Activated naive CD4-positive, alpha-beta T cell treated with anti-CD3 and anti-CD28 coated beads, Interleukin-2, amount 50 U/mL, for 16 hours (primary cell): ENCODE results near the gene TPP2.

Experiments used
- DNase-seq: peaks from one replicate; pipeline ENCODE4 v3.0.0-alpha.2; 2020

The TPP2 gene

GRCh38 chr13:102597029-102597961 lies 509 bp downstream of the TPP2 start:
- DNase-seq: peak; percentile 30

DNA sequence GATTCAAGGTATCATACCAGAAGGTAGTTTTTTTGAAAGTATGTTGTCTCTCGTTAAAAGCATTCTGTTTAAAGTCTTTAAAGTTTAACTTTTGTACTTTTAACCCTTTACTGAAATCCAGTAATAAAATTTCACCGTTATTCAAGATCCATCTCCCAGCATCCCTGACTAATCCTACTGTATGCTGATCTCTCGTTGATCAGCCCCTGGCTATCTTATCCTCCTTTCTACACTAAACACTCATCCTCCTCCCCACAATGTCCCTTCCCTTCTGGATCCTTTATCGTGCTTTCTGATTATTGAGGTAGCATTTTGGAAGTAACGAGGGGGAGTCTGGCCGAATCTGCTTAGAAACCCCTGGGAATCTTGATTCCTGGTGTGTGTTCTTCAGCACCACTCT lies 1.3 kb downstream of the TPP2 start:
- DNase-seq: no peak

DNA sequence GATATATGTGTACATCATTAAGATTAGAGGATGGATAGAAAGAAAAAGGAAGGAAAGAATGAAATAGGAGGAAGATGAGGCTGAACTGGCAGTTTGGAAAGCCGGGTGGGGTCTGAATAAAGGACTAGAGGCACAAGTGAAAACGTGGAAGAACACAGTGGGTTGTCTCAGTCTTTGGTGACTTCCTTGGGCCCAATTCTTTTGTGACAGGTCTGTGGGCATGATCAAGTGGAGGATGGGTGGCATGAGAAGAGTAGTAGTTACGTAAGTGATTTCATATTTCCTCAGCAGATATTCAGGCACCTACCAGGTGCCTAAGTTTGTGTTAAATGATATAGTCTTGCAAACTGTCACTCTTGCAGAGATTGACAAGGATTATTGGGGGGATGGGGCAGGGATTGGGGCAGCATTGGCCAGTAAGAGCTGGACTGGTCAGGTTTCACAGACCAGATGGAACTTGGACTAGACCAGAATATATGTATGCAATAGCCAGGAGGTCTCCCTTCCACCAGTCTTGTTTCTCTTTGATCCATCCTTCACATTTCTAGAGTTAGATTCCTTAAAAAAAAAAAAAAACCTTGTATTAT lies 2.7 kb downstream of the TPP2 start:
- DNase-seq: no peak

- no peak for DNase-seq
Measured at GRCh38 chr13:102606537-102607309, 9.9 kb downstream of the TPP2 start.

GRCh38 chr13:102608974-102609373 lies 12.2 kb downstream of the TPP2 start:
- DNase-seq: no peak

- no peak for DNase-seq
Measured at GRCh38 chr13:102609696-102610095, 12.9 kb downstream of the TPP2 start.

DNA sequence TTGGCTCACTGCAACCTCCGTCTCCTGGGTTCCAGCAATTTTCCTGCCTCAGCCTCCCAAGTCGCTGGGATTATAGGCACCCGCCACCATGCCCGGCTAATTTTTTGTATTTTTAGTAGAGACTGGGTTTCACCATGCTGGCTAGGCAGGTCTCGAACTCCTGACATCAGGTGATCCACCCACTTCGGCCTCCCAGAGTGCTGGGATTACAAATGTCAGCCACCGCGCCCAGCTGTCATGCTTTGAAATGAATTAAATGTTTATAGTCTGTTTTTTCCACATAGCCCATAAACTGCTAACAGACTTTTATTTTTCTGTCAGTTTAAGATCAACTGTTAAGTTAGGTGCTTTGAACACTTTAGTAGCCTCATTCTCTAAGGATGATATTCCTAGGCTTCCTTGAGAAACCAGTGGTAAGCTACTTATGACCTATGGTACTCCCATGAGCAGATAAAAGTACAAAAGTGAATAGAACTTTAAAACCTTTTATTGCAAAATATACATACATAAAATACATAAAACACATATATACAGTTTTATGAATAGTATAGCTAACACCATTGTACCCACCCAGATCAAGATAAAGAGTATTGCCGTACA lies 13.6 kb downstream of the TPP2 start:
- DNase-seq: no peak

GRCh38 chr13:102617697-102618350 lies 21.0 kb downstream of the TPP2 start:
- no peak for DNase-seq

- no peak for DNase-seq
Measured at GRCh38 chr13:102620516-102620915, 23.7 kb downstream of the TPP2 start.

DNA sequence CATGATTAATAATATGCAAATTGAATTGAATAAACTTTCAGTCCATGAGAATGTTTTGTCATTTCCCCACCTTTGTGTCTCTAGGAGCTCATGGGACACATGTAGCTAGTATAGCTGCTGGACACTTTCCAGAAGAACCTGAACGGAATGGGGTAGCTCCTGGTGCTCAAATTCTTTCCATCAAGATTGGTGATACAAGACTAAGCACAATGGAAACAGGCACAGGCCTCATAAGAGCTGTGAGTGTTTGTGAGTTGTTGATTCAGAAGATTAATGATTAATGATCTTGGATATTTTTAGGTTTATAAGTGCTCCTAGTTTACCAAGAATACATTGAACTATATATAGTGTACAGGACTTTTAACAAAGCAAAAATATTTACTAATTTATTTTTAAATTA lies 30.1 kb downstream of the TPP2 start:
- no peak for DNase-seq

DNA sequence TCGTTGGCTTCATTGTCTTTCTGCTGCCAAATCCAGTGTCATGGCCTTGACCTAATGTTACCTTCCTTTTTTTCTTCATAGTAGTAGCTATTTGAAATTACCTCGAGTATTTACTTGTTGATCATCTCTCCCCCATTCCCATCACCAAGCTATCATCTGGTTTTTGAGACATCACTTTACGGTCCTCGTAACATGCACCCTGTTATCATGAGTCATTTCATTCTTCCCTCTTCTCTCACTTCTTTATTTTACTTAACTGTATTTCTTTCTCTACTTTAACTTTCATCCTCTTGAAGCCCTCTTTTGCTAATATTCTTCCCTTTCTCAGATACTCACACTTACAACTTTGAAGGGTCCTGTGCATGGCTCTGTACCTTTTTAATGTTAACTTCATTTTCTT lies 31.8 kb downstream of the TPP2 start:
- DNase-seq: no peak

DNA sequence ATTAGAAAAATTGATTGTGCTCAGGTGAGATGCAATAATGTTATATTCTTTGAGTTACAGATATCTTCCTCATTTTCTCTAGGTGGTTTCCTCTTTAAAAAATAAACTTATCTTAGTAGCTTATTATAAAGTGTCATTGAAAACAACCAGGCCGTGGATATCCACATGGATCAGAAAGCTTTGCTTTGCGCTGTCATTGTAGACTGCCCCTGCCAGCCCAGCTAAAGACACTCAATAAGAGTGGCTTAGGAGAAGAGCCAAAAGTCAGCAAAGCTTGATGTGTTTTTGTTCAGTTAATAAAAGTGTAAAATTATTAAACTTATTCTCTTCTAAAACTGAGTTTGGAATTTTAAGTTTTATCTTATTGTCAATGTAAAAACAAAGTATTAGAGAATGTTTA lies 34.4 kb downstream of the TPP2 start:
- no peak for DNase-seq

DNA sequence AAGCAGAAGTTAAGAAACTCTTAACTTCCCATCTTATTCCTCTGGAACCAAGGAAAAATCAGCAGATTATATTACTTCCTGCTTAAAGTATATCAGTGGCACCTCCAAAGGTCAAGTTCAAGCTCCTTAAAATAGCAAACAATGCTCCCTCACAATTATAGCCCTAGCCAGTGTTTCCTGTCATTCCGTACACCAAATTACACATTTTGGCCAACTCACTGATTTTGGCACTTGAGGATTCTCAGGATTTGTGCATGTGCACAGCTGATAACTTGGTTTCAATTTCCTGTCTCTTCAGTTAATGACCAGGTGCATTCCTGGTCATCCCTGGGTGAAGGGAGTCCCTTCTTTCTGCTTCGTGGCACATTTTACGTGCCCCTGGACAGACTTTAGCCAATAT lies 42.0 kb downstream of the TPP2 start:
- DNase-seq: no peak

DNA sequence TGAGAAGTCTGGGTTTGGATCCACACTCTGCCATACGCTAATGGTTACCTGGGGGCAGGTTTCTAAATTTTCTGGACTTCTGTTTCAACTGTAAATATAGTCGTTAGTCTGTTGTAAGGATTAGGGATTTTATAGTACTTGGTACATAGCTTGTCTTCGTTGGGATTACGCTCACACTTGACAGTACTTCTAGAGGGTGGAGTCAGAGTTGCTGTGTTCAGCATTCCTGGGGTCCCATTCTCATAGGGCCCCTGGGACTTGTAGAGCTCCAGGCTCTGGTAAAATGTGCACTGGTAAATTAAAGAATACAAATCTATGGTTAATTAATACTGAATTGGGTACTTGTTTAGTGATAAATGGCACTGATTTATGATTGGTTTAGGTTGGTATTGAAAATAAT lies 45.2 kb downstream of the TPP2 start:
- no peak for DNase-seq

GRCh38 chr13:102642475-102642874 lies 45.7 kb downstream of the TPP2 start:
- no peak for DNase-seq

DNA sequence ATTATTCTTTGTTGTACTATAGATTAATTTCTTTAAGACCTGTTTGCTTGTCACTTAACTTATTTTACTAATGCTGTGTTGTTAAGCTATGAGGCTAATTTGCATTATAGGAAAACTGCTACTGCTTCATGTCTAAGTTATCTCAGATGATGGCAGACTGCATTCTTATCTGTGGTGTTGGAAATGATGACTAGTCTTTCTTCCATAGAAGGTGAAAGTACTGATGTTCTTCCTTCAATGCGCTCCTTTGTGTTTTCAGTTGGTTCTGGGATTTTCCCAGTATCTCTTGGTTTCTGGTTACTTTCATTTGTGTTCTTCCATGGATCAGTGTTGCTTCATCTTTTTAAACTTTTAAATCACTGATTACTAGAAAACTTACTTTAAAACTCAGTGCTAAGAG lies 46.9 kb downstream of the TPP2 start:
- DNase-seq: no peak

GRCh38 chr13:102645701-102646100 lies 48.9 kb downstream of the TPP2 start:
- no peak for DNase-seq

DNA sequence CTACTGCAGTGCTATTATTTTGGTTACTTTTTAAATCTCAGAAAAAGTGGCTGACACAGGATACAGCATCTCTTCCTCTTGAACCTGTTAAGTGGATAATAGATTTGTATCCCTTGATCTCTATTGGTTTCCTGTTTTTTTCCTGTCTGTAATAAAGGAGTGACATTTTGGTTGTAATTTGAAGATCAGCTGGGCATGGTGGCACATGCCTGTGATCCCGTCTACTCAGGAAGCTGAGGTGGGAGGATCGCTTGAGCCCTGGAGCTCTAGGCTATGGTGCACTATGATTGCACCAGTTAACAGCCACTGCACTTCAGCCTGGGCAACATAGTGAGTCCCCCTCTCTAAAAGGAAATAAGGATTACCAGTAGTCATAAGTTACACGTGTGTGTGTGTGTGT lies 51.3 kb downstream of the TPP2 start:
- DNase-seq: no peak

DNA sequence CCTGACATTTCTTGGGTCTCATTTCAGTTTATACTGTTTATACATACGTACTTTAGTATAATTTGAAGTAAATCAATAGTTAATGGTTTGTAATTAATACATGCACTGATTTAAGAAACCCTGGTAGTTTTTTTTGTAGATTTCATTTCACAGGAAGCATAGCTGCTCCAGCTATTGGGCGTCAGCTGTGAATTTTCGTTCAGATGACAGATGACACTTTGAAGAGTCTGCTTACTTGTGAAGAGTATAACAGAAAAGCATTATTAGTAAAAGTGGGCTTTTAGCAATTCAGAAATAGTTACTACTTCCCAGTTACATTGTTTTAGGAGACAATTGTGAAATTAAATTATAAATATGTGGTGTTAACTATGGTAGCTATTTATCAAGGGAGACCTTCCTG lies 53.7 kb downstream of the TPP2 start:
- no peak for DNase-seq

DNA sequence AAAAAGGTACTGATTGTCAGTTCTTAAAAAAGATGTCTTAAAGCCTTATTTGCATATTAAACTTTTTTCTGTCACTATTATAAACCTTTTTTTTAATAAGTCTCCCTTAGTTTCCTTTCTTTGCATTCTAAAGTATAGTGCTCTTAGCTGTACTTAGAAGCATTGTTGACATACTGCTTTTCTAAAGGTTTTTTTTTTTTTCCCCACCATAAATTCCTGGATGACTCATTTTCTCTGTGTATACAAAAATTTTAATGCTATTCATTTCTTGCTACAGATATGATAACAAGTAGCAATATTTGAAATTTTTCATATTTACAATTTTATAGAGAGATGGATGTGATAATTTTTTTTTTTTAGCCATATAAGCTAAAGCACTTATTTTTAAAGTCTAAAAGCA lies 54.6 kb downstream of the TPP2 start:
- DNase-seq: no peak

- no peak for DNase-seq
Measured at GRCh38 chr13:102651892-102652291, 55.1 kb downstream of the TPP2 start.

DNA sequence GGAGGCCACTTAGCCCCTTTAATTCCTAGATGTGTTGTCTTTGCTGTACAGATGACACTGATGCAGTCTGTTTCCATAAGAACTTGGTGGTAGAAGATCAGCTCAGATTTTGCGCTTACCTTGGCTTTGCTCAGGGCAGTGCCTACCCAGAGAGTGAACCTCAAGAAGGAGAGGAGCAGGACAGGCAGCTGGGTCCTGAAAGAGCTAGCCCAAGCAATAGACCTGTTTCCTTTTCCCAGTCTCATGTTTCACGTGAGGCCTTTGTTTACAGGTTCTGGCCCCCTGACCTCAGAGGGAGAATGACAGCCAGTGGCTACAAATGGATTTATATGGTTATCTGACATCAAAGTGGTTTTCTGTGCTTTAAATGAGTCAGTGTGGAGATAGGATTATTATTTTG lies 58.0 kb downstream of the TPP2 start:
- no peak for DNase-seq

GRCh38 chr13:102657630-102658029 lies 60.8 kb downstream of the TPP2 start:
- no peak for DNase-seq
